H1 (cell line): ENCODE results near the gene CXCR5. TPM values are rescaled to one million over a fixed set of nuclear protein-coding genes. Genes with fewer than 3 reads are reported as not detected.

Source experiments
- CTCF ChIA-PET: fragments of 300-600 bp; sonication (Branson Sonifier 250); formaldehyde crosslinking; loops from one replicate; lab custom pipeline; 2021; ENCODE audit not compliant: partially characterized antibody; lab: Charles Lee
- POLR2A ChIA-PET: fragments of 300-600 bp; sonication (Branson Sonifier 250); formaldehyde crosslinking; loops from one replicate; lab custom pipeline; 2021; ENCODE audit warnings: inconsistent platforms; ENCODE audit not compliant: partially characterized antibody; lab: Charles Lee
- DNase-seq, 2 experiments: peaks; one replicate each; pipeline versions ENCODE4 v3.0.0 to v3.0.0-alpha.2; 2010 to 2022; ENCODE audit warnings: low spot score in 2 of 2, low read depth in 1 of 2, mixed read lengths in 1 of 2
- FAIRE-seq: peaks from 2 replicates; lab custom pipeline; 2011; peaks lifted over from hg19 to GRCh38; lab: Jason Lieb, UNC
- H2AFZ ChIP-seq: 2 replicates; pipeline ENCODE4 v1.8.1; 2012; ENCODE audit warnings: low read length, inconsistent platforms
- H2AK5ac ChIP-seq: 2 replicates; pipeline ENCODE4 v1.6.1; 2013; ENCODE audit warnings: low read depth, low read length
- H2BK120ac ChIP-seq: replicated peaks from 2 replicates; pipeline ENCODE3; 2013; ENCODE audit warnings: low read depth, low read length, inconsistent platforms
- H2BK12ac ChIP-seq: 2 replicates; pipeline ENCODE4 v1.6.1; 2013; ENCODE audit warnings: low read depth, low read length
- H2BK15ac ChIP-seq: 2 replicates; pipeline ENCODE4 v1.6.1; 2013; ENCODE audit warnings: low read length
- H2BK20ac ChIP-seq: 2 replicates; pipeline ENCODE4 v1.6.1; 2013; ENCODE audit warnings: low read length
- H2BK5ac ChIP-seq: 2 replicates; pipeline ENCODE4 v1.6.1; 2013; ENCODE audit warnings: low read depth, low read length
- H3K14ac ChIP-seq: 2 replicates; pipeline ENCODE4 v1.6.1; 2013; ENCODE audit warnings: inconsistent platforms; ENCODE audit not compliant: insufficient read length
- H3K18ac ChIP-seq: 2 replicates; pipeline ENCODE4 v1.6.1; 2013; ENCODE audit warnings: low read length; ENCODE audit errors: extremely low read depth
- H3K23ac ChIP-seq: 2 replicates; pipeline ENCODE4 v1.6.1; 2013; ENCODE audit warnings: inconsistent platforms; ENCODE audit not compliant: insufficient read length
- H3K23me2 ChIP-seq: 2 replicates; pipeline ENCODE4 v1.6.1; 2013; ENCODE audit warnings: low read depth, low read length
- H3K27ac ChIP-seq: 2 replicates; pipeline ENCODE4 v1.6.1; 2011; ENCODE audit warnings: low read depth, low read length, inconsistent platforms
- H3K27me3 ChIP-seq, 4 experiments: replicated peaks in 1 of 4; 1 replicate in 1 of 4; 2 replicates in 3 of 4; pipeline versions ENCODE4 v1.6.1 to v1.8.1; 2011 to 2013; ENCODE audit warnings: low read length in 3 of 4, mild to moderate bottlenecking in 3 of 4, inconsistent platforms in 2 of 4, mixed read lengths in 2 of 4, moderate library complexity in 1 of 4; ENCODE audit not compliant: control insufficient read depth in 3 of 4, insufficient read depth in 3 of 4; ENCODE audit errors: extremely low read depth in 1 of 4
- H3K36me3 ChIP-seq, 4 experiments: 2 replicates each; pipeline versions ENCODE4 v1.6.1 to v1.8.1; 2011 to 2013; ENCODE audit warnings: mild to moderate bottlenecking in 4 of 4, low read length in 3 of 4, moderate library complexity in 2 of 4, control low read depth in 1 of 4, inconsistent platforms in 1 of 4; ENCODE audit not compliant: insufficient read depth in 4 of 4, control insufficient read depth in 2 of 4
- H3K4ac ChIP-seq: replicated peaks from 2 replicates; pipeline ENCODE3; 2013; ENCODE audit warnings: low read length, low read depth, mixed read lengths, inconsistent platforms; ENCODE audit not compliant: insufficient read length
- H3K4me1 ChIP-seq, 4 experiments: replicated peaks in 1 of 4; 1 replicate in 1 of 4; 2 replicates in 3 of 4; pipeline versions ENCODE4 v1.6.1 to v1.8.1; 2011 to 2013; ENCODE audit warnings: low read length in 3 of 4, inconsistent platforms in 2 of 4, mixed read lengths in 1 of 4; ENCODE audit not compliant: insufficient read depth in 4 of 4, control insufficient read depth in 3 of 4
- H3K4me2 ChIP-seq, 2 experiments: 2 replicates each; pipeline versions ENCODE4 v1.6.1 to v1.8.1; 2011 to 2013; ENCODE audit warnings: low read depth in 2 of 2, low read length in 2 of 2, control low read depth in 1 of 2, inconsistent platforms in 1 of 2, mild to moderate bottlenecking in 1 of 2; ENCODE audit not compliant: insufficient read depth in 1 of 2
- H3K4me3 ChIP-seq, 4 experiments: fragments of 200-600, 300-600 bp in 1 of 4; sonication (generic), shearing (Covaris generic), sonication (Bioruptor Twin) in 1 of 4; 2 replicates each; pipeline versions ENCODE4 v1.5.1 to v1.8.1; 2011 to 2016; ENCODE audit warnings: low read length in 4 of 4, low read depth in 3 of 4, control low read depth in 2 of 4, inconsistent platforms in 2 of 4, mild to moderate bottlenecking in 2 of 4, mixed read lengths in 1 of 4, moderate library complexity in 1 of 4; ENCODE audit not compliant: insufficient read depth in 2 of 4; ENCODE audit errors: extremely low read depth in 1 of 4
- H3K56ac ChIP-seq: replicated peaks from 2 replicates; pipeline ENCODE3; 2013; ENCODE audit warnings: low read depth, mild to moderate bottlenecking, mixed read lengths, low read length, inconsistent platforms; ENCODE audit not compliant: insufficient read length
- H3K79me1 ChIP-seq: 2 replicates; pipeline ENCODE4 v1.6.1; 2013; ENCODE audit warnings: low read depth, low read length, control low read depth
- H3K79me2 ChIP-seq, 2 experiments: 2 replicates each; pipeline versions ENCODE4 v1.6.1 to v1.8.1; 2012 to 2013; ENCODE audit warnings: low read length in 2 of 2, mild to moderate bottlenecking in 2 of 2, inconsistent platforms in 1 of 2; ENCODE audit not compliant: insufficient read depth in 2 of 2, control insufficient read depth in 1 of 2
- H3K9ac ChIP-seq, 4 experiments: replicated peaks in 1 of 4; 1 replicate in 1 of 4; 2 replicates in 3 of 4; pipeline versions ENCODE4 v1.6.1 to v1.8.1; 2011 to 2013; ENCODE audit warnings: low read depth in 3 of 4, low read length in 3 of 4, control low read depth in 2 of 4, mild to moderate bottlenecking in 2 of 4, moderate library complexity in 2 of 4, inconsistent platforms in 1 of 4; ENCODE audit errors: extremely low read depth in 1 of 4
- H3K9me3 ChIP-seq, 2 experiments: 2 replicates each; pipeline versions ENCODE4 v1.6.1 to v1.8.1; 2012 to 2013; ENCODE audit warnings: mild to moderate bottlenecking in 2 of 2, moderate library complexity in 2 of 2, control low read depth in 1 of 2, inconsistent platforms in 1 of 2, low read depth in 1 of 2, low read length in 1 of 2, mixed read lengths in 1 of 2; ENCODE audit not compliant: insufficient read depth in 2 of 2
- H4K20me1 ChIP-seq, 2 experiments: replicated peaks in 1 of 2; 2 replicates each; pipeline versions ENCODE3 to v1.8.1; 2011 to 2013; ENCODE audit warnings: inconsistent platforms in 2 of 2, low read length in 2 of 2, mild to moderate bottlenecking in 1 of 2; ENCODE audit not compliant: insufficient read depth in 2 of 2, control insufficient read depth in 1 of 2
- H4K5ac ChIP-seq: 2 replicates; pipeline ENCODE4 v1.6.1; 2013; ENCODE audit warnings: low read length, low read depth, mixed read lengths, inconsistent platforms; ENCODE audit not compliant: insufficient read length
- H4K8ac ChIP-seq: 2 replicates; pipeline ENCODE4 v1.8.0; 2013; ENCODE audit warnings: mild to moderate bottlenecking, moderate library complexity, low read length, inconsistent platforms; ENCODE audit not compliant: insufficient read depth; ENCODE audit errors: extremely low read depth
- H4K91ac ChIP-seq: replicated peaks from 2 replicates; pipeline ENCODE3; 2013; ENCODE audit warnings: low read length, mixed read lengths, inconsistent platforms; ENCODE audit not compliant: insufficient read length
- ATF3 ChIP-seq: IDR thresholded peaks from 2 replicates; pipeline ENCODE4 v1.6.1; 2011; ENCODE audit warnings: low read depth, mild to moderate bottlenecking, low read length; ENCODE audit not compliant: insufficient read depth
- CREB1 ChIP-seq: IDR thresholded peaks from 2 replicates; pipeline ENCODE4 v1.6.1; 2012; ENCODE audit warnings: inconsistent platforms
- KDM1A ChIP-seq: fragments of 200-600, 300-600 bp; sonication (generic); IDR thresholded peaks from 2 replicates; pipeline ENCODE4 v1.7.1; 2016; ENCODE audit warnings: mild to moderate bottlenecking, low read length, borderline replicate concordance
- RBBP5 ChIP-seq: IDR thresholded peaks from 2 replicates; pipeline ENCODE4 v1.7.1; 2012; ENCODE audit warnings: low read depth, mild to moderate bottlenecking, inconsistent platforms, low read length, moderate library complexity, borderline replicate concordance
- SIRT6 ChIP-seq: IDR thresholded peaks from one replicate; pipeline ENCODE4 v1.7.1; 2012; ENCODE audit warnings: low read length, inconsistent platforms
- TBP ChIP-seq: IDR thresholded peaks from 2 replicates; pipeline ENCODE4 v1.6.1; 2011; ENCODE audit warnings: low read depth, low read length, improper control_type of control experiment
- WGBS, 2 experiments: shearing (Covaris generic) in 1 of 2; methylation state at CpG; one replicate each; pipeline versions ENCODE4 v1.1.6 to v1.1.7; 2013 to 2015; ENCODE audit warnings: low lambda C conversion rate in 2 of 2, mixed read lengths in 2 of 2, inconsistent platforms in 1 of 2, low coverage in 1 of 2, missing lambda C conversion rate in 1 of 2; ENCODE audit not compliant: insufficient replicate concordance in 2 of 2, insufficient coverage in 1 of 2, insufficient read length in 1 of 2; ENCODE audit errors: extremely low coverage in 1 of 2, missing lambda C conversion rate in 1 of 2; 5-methylcytosine and 5-hydroxymethylcytosine counted together
- polyA plus RNA-seq, 7 experiments: library from polyadenylated mRNA; depleted of rRNA in 3 of 7; stranded (reverse) in 5 of 7; unstranded in 2 of 7; fragments of >200 nt in 5 of 7; fragments of 200-250 nt in 2 of 7; gene quantifications; 1 replicate in 5 of 7; 2 replicates in 1 of 7; 4 replicates in 1 of 7; pipeline versions ENCODE4 v1.2.1 to v1.2.3, GENCODE V29; 2011 to 2013; ENCODE audit warnings: missing spikeins in 2 of 7, mixed read lengths in 2 of 7
- total RNA-seq: library from RNA; stranded (reverse); fragmentation: NEBNext Ultra II Directional; extraction: Animal tissue kit (Norgen Biotek cat#: 25700); gene quantifications from 2 replicates; pipeline ENCODE4 v1.2.1, GENCODE V29; 2021
- TF ChIP-seq, protein P1 (sequence below): IDR thresholded peaks from 2 replicates; pipeline ENCODE4 v1.6.1; 2012; ENCODE audit warnings: inconsistent platforms

Gene CXCR5
- total and polyA plus RNA-seq, 2 of the 8 experiments (the other 6 are each of a cell fraction or from before 2014, with no cell fraction given): not detected

- no peak overlapping the region for H3K56ac ChIP-seq
- H3K4me1 ChIP-seq: no peaks in the 10 kb centered on the region
- no peaks in the 10 kb centered on the region for H3K36me3 ChIP-seq
- no peak overlapping the region for H2AFZ ChIP-seq
- no peak overlapping the region for H3K4me2 ChIP-seq
- H4K91ac ChIP-seq: no peak overlapping the region
- H3K27me3 ChIP-seq: no peaks in the 10 kb centered on the region
- DNase-seq (no peak), FAIRE-seq (no peak)
- H3K14ac ChIP-seq: no peak overlapping the region
- no peak overlapping the region for H2BK120ac ChIP-seq
- H2BK12ac ChIP-seq: no peak overlapping the region
- H3K4me3 ChIP-seq: no peak overlapping the region
- H4K5ac ChIP-seq: no peak overlapping the region
- no peak overlapping the region for H4K8ac ChIP-seq
- H2BK15ac ChIP-seq: no peak overlapping the region
- H3K9ac ChIP-seq: no peak overlapping the region
- CTCF ChIA-PET: interaction anchor here (0.7 to 2.3 kb wide), 5 partner anchors 16 to 177 kb away, joined by 3 to 8 read pairs (median 3); partner anchors contain the start of gene TREH
- H3K9me3 ChIP-seq: no peaks in the 10 kb centered on the region
- H3K27ac ChIP-seq: no peak overlapping the region
- H2BK5ac ChIP-seq: no peak overlapping the region
- WGBS, 2 experiments: 85% methylated on average over 4 of the region's 4 CpGs; no CpG with 5 or more reads in 1 of the 2 experiments
- H3K23ac ChIP-seq: no peak overlapping the region
- H4K20me1 ChIP-seq: no peaks in the 10 kb centered on the region
- H3K79me1 ChIP-seq: no peaks in the 10 kb centered on the region
- POLR2A ChIA-PET: interaction anchor here (1.7 kb wide), 1 partner anchor 40 kb away, joined by 3 read pairs; no protein-coding TSS in a partner anchor
- H3K79me2 ChIP-seq: no peaks in the 10 kb centered on the region
- H3K23me2 ChIP-seq: no peaks in the 10 kb centered on the region
- H3K4ac ChIP-seq: no peak overlapping the region
- H2BK20ac ChIP-seq: no peak overlapping the region
- no peak overlapping the region for H2AK5ac ChIP-seq
- no peak overlapping the region for H3K18ac ChIP-seq
- TF ChIP-seq KDM1A (no peak), SIRT6 (no peak), RBBP5 (no peak), ATF3 (no peak), CREB1 (no peak), TBP (no peak)
- TF ChIP-seq, protein P1, sequence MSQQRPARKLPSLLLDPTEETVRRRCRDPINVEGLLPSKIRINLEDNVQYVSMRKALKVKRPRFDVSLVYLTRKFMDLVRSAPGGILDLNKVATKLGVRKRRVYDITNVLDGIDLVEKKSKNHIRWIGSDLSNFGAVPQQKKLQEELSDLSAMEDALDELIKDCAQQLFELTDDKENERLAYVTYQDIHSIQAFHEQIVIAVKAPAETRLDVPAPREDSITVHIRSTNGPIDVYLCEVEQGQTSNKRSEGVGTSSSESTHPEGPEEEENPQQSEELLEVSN: no peak
Measured at GRCh38 chr11:118856314-118856713, 27.4 kb upstream of the CXCR5 start.
